IMR-90 (cell line): ENCODE results near the gene SLC12A4. TPM values are rescaled to one million over a fixed set of nuclear protein-coding genes. Genes with fewer than 3 reads are reported as not detected.
A peak's percentile ranks its signal among the peaks of the same experiment; 100 is the strongest.

Source experiments
- ATAC-seq: fragments of 200-7000 bp; cut with Tn5 transposase; 2 replicates; pipeline ENCODE4 v1.9.1; 2020; ENCODE audit warnings: low read depth, mild to moderate bottlenecking, moderate library complexity
- BruUV-seq: library from RNA; stranded (reverse); fragments of 400-500 nt; replicated peaks from 2 replicates; lab custom pipeline; 2021; lab: Mats Ljungman, UMichigan
- CTCF ChIA-PET: fragments of 300-600 bp; formaldehyde crosslinking; extraction: SDS; loops from one replicate; lab custom pipeline; 2021; ENCODE audit warnings: antibody characterized with exemption; lab: Yijun Ruan, JAX
- POLR2A ChIA-PET: fragments of 300-600 bp; sonication (Branson Sonifier 250); formaldehyde crosslinking; loops from one replicate; lab custom pipeline; 2022; ENCODE audit warnings: antibody characterized with exemption; ENCODE audit not compliant: unreplicated experiment; lab: Charles Lee
- DNase-seq: peaks from one replicate; pipeline ENCODE4 v3.0.0; 2013
- H2AFZ ChIP-seq: replicated peaks from 2 replicates; pipeline ENCODE3; 2013; ENCODE audit warnings: low read length, mild to moderate bottlenecking; ENCODE audit not compliant: poor library complexity
- H2AK5ac ChIP-seq: 2 replicates; pipeline ENCODE4 v1.6.1; 2013; ENCODE audit warnings: low read depth, low read length, inconsistent platforms
- H2AK9ac ChIP-seq: replicated peaks from 2 replicates; pipeline ENCODE3; 2013; ENCODE audit warnings: mild to moderate bottlenecking, low read depth, low read length, moderate library complexity; ENCODE audit not compliant: poor library complexity
- H2BK120ac ChIP-seq: 2 replicates; pipeline ENCODE4 v1.6.1; 2013; ENCODE audit warnings: low read depth, low read length, inconsistent platforms
- H2BK15ac ChIP-seq: 3 replicates; pipeline ENCODE4 v1.6.1; 2013; ENCODE audit warnings: low read depth, low read length, inconsistent platforms
- H2BK20ac ChIP-seq: 2 replicates; pipeline ENCODE4 v1.6.1; 2013; ENCODE audit warnings: low read depth, mild to moderate bottlenecking, inconsistent platforms, low read length, moderate library complexity
- H2BK5ac ChIP-seq: 2 replicates; pipeline ENCODE4 v1.6.1; 2013; ENCODE audit warnings: mild to moderate bottlenecking, low read depth, low read length, inconsistent platforms; ENCODE audit not compliant: poor library complexity, severe bottlenecking
- H3K14ac ChIP-seq: replicated peaks from 2 replicates; pipeline ENCODE4 v1.6.1; 2013; ENCODE audit warnings: low read depth, low read length, inconsistent platforms
- H3K18ac ChIP-seq: 2 replicates; pipeline ENCODE4 v1.6.1; 2013; ENCODE audit warnings: low read depth, low read length, control low read depth
- H3K23ac ChIP-seq: 2 replicates; pipeline ENCODE4 v1.6.1; 2013; ENCODE audit warnings: low read depth, low read length, inconsistent platforms
- H3K27ac ChIP-seq: 2 replicates; pipeline ENCODE4 v1.5.1; 2013; ENCODE audit warnings: mild to moderate bottlenecking, control low read depth, low read length; ENCODE audit not compliant: insufficient read depth
- H3K27me3 ChIP-seq: 2 replicates; pipeline ENCODE4 v1.6.1; 2013; ENCODE audit warnings: low read length; ENCODE audit not compliant: control insufficient read depth, insufficient read depth
- H3K36me3 ChIP-seq: 2 replicates; pipeline ENCODE4 v1.6.1; 2013; ENCODE audit warnings: low read length, mixed read lengths; ENCODE audit not compliant: control insufficient read depth, insufficient read depth
- H3K4ac ChIP-seq: 2 replicates; pipeline ENCODE4 v1.6.1; 2013; ENCODE audit warnings: low read depth, low read length, inconsistent platforms
- H3K4me1 ChIP-seq: 2 replicates; pipeline ENCODE4 v1.6.1; 2013; ENCODE audit warnings: low read length, mixed read lengths; ENCODE audit not compliant: control insufficient read depth, insufficient read depth
- H3K4me2 ChIP-seq: 2 replicates; pipeline ENCODE4 v1.6.1; 2013; ENCODE audit warnings: low read depth, mild to moderate bottlenecking, control low read depth, low read length, moderate library complexity
- H3K4me3 ChIP-seq: 2 replicates; pipeline ENCODE4 v1.5.1; 2013; ENCODE audit warnings: low read depth, mild to moderate bottlenecking, control low read depth, low read length, moderate library complexity; ENCODE audit not compliant: insufficient read depth
- H3K56ac ChIP-seq: 2 replicates; pipeline ENCODE4 v1.6.1; 2013; ENCODE audit warnings: low read length, inconsistent platforms; ENCODE audit not compliant: insufficient read depth; ENCODE audit errors: extremely low read depth
- H3K79me1 ChIP-seq, 2 experiments: 2 replicates each; pipeline ENCODE4 v1.6.1; 2013; ENCODE audit warnings: low read length in 2 of 2, inconsistent platforms in 1 of 2, low read depth in 1 of 2
- H3K9ac ChIP-seq: 2 replicates; pipeline ENCODE4 v1.6.1; 2013; ENCODE audit warnings: low read depth, low read length, control low read depth
- H3K9me1 ChIP-seq: 2 replicates; pipeline ENCODE4 v1.6.1; 2013; ENCODE audit warnings: low read length, inconsistent platforms; ENCODE audit not compliant: insufficient read depth
- H3K9me3 ChIP-seq: 2 replicates; pipeline ENCODE4 v1.6.1; 2013; ENCODE audit warnings: low read length; ENCODE audit not compliant: control insufficient read depth, insufficient read depth
- H4K20me1 ChIP-seq: 2 replicates; pipeline ENCODE4 v1.6.1; 2013; ENCODE audit warnings: low read length, inconsistent platforms; ENCODE audit not compliant: insufficient read depth
- H4K5ac ChIP-seq: 2 replicates; pipeline ENCODE4 v1.6.1; 2013; ENCODE audit warnings: mild to moderate bottlenecking, low read depth, low read length, control low read depth
- H4K8ac ChIP-seq, 2 experiments: 2 replicates each; pipeline ENCODE4 v1.6.1; 2013; ENCODE audit warnings: low read depth in 2 of 2, low read length in 2 of 2, control low read depth in 1 of 2, inconsistent platforms in 1 of 2
- H4K91ac ChIP-seq: 2 replicates; pipeline ENCODE4 v1.6.1; 2013; ENCODE audit warnings: low read depth, low read length, inconsistent platforms; ENCODE audit not compliant: insufficient read depth
- BHLHE40 ChIP-seq: fragments of 150-350 bp; IDR thresholded peaks from 2 replicates; pipeline ENCODE4 v1.6.1; 2016; ENCODE audit warnings: mild to moderate bottlenecking, low read depth, low read length
- CEBPB ChIP-seq: IDR thresholded peaks from 2 replicates; pipeline ENCODE4 v1.6.1; 2012; ENCODE audit warnings: low read depth, low read length, improper control_type of control experiment
- CHD1 ChIP-seq: IDR thresholded peaks from 2 replicates; pipeline ENCODE4 v1.6.1; 2012; ENCODE audit warnings: low read depth, low read length, improper control_type of control experiment
- CTCF ChIP-seq: conservative IDR thresholded peaks from 2 replicates; pipeline ENCODE4 v1.5.1; 2012; ENCODE audit warnings: mild to moderate bottlenecking, low read depth, low read length, improper control_type of control experiment
- ELK1 ChIP-seq: fragments of 150-350 bp; IDR thresholded peaks from 2 replicates; pipeline ENCODE4 v1.6.1; 2016; ENCODE audit warnings: low read depth, mild to moderate bottlenecking, low read length, moderate library complexity, borderline replicate concordance
- FOS ChIP-seq: fragments of 150-350 bp; IDR thresholded peaks from 2 replicates; pipeline ENCODE4 v1.6.1; 2016; ENCODE audit warnings: low read depth, low read length
- MAFK ChIP-seq: IDR thresholded peaks from 2 replicates; pipeline ENCODE4 v1.6.1; 2012; ENCODE audit warnings: low read depth, low read length, improper control_type of control experiment
- MAZ ChIP-seq: IDR thresholded peaks from 2 replicates; pipeline ENCODE4 v1.6.1; 2012; ENCODE audit warnings: low read depth, mild to moderate bottlenecking, low read length, improper control_type of control experiment, moderate library complexity, borderline replicate concordance
- MXI1 ChIP-seq: IDR thresholded peaks from 2 replicates; pipeline ENCODE4 v1.6.1; 2012; ENCODE audit warnings: low read depth, mild to moderate bottlenecking, low read length, moderate library complexity, borderline replicate concordance
- NFE2L2 ChIP-seq: fragments of 150-350 bp; IDR thresholded peaks from 2 replicates; pipeline ENCODE4 v1.6.1; 2016; ENCODE audit warnings: low read depth, mild to moderate bottlenecking, low read length
- POLR2A ChIP-seq: IDR thresholded peaks from 2 replicates; pipeline ENCODE4 v1.6.1; 2012; ENCODE audit warnings: mild to moderate bottlenecking, low read depth, low read length
- RAD21 ChIP-seq: IDR thresholded peaks from 2 replicates; pipeline ENCODE4 v1.6.1; 2012; ENCODE audit warnings: low read length, improper control_type of control experiment
- RCOR1 ChIP-seq: IDR thresholded peaks from 2 replicates; pipeline ENCODE4 v1.6.1; 2012; ENCODE audit warnings: mild to moderate bottlenecking, low read length, improper control_type of control experiment; ENCODE audit not compliant: insufficient replicate concordance
- RFX5 ChIP-seq: IDR thresholded peaks from 2 replicates; pipeline ENCODE4 v1.8.0; 2012; ENCODE audit warnings: low read depth, mild to moderate bottlenecking, low read length, moderate library complexity
- SMC3 ChIP-seq: fragments of 150-350 bp; IDR thresholded peaks from 2 replicates; pipeline ENCODE4 v1.6.1; 2016; ENCODE audit warnings: low read depth, mild to moderate bottlenecking, antibody characterized with exemption, low read length, moderate library complexity
- USF2 ChIP-seq: fragments of 150-350 bp; IDR thresholded peaks from 2 replicates; pipeline ENCODE4 v1.6.1; 2017; ENCODE audit warnings: mild to moderate bottlenecking, antibody characterized with exemption, low read length, low read depth
- WGBS, 2 experiments: methylation state at CpG; one replicate each; pipeline versions ENCODE4 v1.1.5 to v1.1.7; 2013; ENCODE audit warnings: missing lambda C conversion rate in 2 of 2; ENCODE audit not compliant: insufficient read length in 1 of 2; ENCODE audit errors: extremely low coverage in 2 of 2; 5-methylcytosine and 5-hydroxymethylcytosine counted together
- dilution Hi-C: fragments of 300-500 bp; cut with HindIII; formaldehyde crosslinking; loops from one replicate; pipeline ENCODE4 v1.14.3; 2018; ENCODE audit warnings: low sequenced_read_pairs; ENCODE audit not compliant: unreplicated experiment
- in situ Hi-C: fragments of 300-500 bp; cut with MboI; formaldehyde crosslinking; loops from 3 replicates; pipeline ENCODE4 v1.14.3; 2019; ENCODE audit warnings: low sequenced_read_pairs, inconsistent platforms, mixed read lengths
- intact Hi-C: fragments of 100-400 bp; cut with micrococcal nuclease; formaldehyde crosslinking; loops from 2 replicates; pipeline ENCODE4 v1.10.0; 2022
- polyA plus RNA-seq, 3 experiments: library from polyadenylated mRNA; depleted of rRNA; stranded (reverse); fragments of >200 nt; gene quantifications; 2 replicates each; pipeline ENCODE4 v1.2.3, GENCODE V29; 2012; ENCODE audit warnings: low replicate concordance in 1 of 3
- total RNA-seq: library from RNA; depleted of rRNA; stranded (reverse); fragments of >200 nt; gene quantifications from 2 replicates; pipeline ENCODE4 v1.2.3, GENCODE V29; 2012

Gene SLC12A4
- total and polyA plus RNA-seq, 2 of the 4 experiments (the other 2 are of a cell fraction): 36.6 to 132 TPM

GRCh38 chr16:68015681-68016080 is 47.2 kb upstream of the SLC12A4 start, which contains the start of gene DPEP2NB:
Gene DPEP2NB, minus strand, starts transcription at chr16:68015911. Its CDS starts 141 bp downstream, at chr16:68015770.
- no peak within 1 kb of the TSS for H4K91ac ChIP-seq
- H2AK9ac ChIP-seq: peak within 1 kb of the TSS; percentile 55
- H3K4ac ChIP-seq: no peak within 1 kb of the TSS
- no CpG with 5 or more reads among the region's 5 CpGs for WGBS, 2 experiments
- no peak within 1 kb of the TSS for H2BK15ac ChIP-seq
- H3K4me1 ChIP-seq: no peaks in the 10 kb centered on the region
- no peak within 1 kb of the TSS for H2BK20ac ChIP-seq
- H3K4me2 ChIP-seq: no peak within 1 kb of the TSS
- in situ Hi-C loops: no loop called here
- H3K79me1 ChIP-seq: no peaks in the 10 kb centered on the region
- H3K23ac ChIP-seq: no peak within 1 kb of the TSS
- no TSS peak for BruUV-seq
- ChIA-PET POLR2A (interaction anchor here (0.5 kb wide), 1 partner anchor 707 kb away, joined by 17 read pairs; no protein-coding TSS in a partner anchor), CTCF (no interaction called here)
- no peak within 1 kb of the TSS for H3K27ac ChIP-seq
- no peak within 1 kb of the TSS for H4K8ac ChIP-seq
- no peak within 1 kb of the TSS for H3K4me3 ChIP-seq
- intact Hi-C loops: no loop called here
- no peak within 1 kb of the TSS for H2AFZ ChIP-seq
- DNase-seq (no peak), ATAC-seq (no peak)
- H3K18ac ChIP-seq: no peak within 1 kb of the TSS
- TF ChIP-seq BHLHE40 (no peak), MAFK (no peak), CTCF (no peak), FOS (no peak), CHD1 (no peak), ELK1 (no peak), RCOR1 (no peak), MAZ (no peak), RFX5 (no peak), SMC3 (no peak), NFE2L2 (no peak), MXI1 (no peak), RAD21 (no peak), POLR2A (no peak), USF2 (no peak), CEBPB (no peak)
- peaks cover 2% of the 10 kb centered on the region; the same call in 1 of the 2 replicates for H3K9me1 ChIP-seq
- no peak within 1 kb of the TSS for H2BK120ac ChIP-seq
- H3K27me3 ChIP-seq: peaks cover 9% of the 10 kb centered on the region
- no peak within 1 kb of the TSS for H2BK5ac ChIP-seq
- H3K9ac ChIP-seq: no peak within 1 kb of the TSS
- no peaks in the 10 kb centered on the region for H3K9me3 ChIP-seq
- no peak within 1 kb of the TSS for H2AK5ac ChIP-seq
- dilution Hi-C loops: no loop called here
- H3K36me3 ChIP-seq: no peaks in the 10 kb centered on the region
- no peak within 1 kb of the TSS for H3K56ac ChIP-seq
- H4K20me1 ChIP-seq: no peaks in the 10 kb centered on the region
- no peak within 1 kb of the TSS for H4K5ac ChIP-seq
- H3K14ac ChIP-seq: no peak within 1 kb of the TSS
